Stimulated activated CD4-positive, alpha-beta T cell treated with anti-CD3 and anti-CD28 coated beads, Interleukin-1b, Interleukin-23, amount 100 ng/mL, for 4 hours (primary cell): ENCODE results near the gene HMG20B.

Experiments used
- DNase-seq, 2 donors: peaks; one replicate each; pipeline ENCODE4 v3.0.0-alpha.2; 2020; ENCODE audit warnings: low read depth in 2 of 2

Gene HMG20B

GRCh38 chr19:3620817-3621547 is 48.2 kb downstream of the HMG20B start:
- DNase-seq: no peak

DNA sequence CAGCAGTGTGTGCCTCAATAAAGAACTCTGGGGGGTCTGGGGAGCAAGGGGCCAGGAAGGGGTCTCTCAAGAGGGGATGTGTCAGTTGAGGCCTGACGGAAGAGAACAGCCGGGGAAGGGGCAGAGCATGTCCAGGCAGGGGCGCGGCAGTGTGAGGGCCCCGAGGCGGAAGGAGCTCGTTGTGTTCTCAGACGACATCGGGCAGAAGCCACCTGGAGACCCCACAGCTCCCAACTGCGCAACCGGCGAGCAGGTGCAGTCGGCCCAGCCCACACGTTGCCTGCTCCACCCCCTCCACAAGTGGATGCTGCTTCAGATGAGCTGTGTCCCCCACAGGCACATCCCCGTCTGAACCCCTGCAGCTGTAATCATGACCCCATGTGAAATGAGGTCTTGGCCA is 48.9 kb downstream of the HMG20B start:
- no peak for DNase-seq

GRCh38 chr19:3622224-3622623 is 49.5 kb downstream of the HMG20B start:
- no peak for DNase-seq

DNA sequence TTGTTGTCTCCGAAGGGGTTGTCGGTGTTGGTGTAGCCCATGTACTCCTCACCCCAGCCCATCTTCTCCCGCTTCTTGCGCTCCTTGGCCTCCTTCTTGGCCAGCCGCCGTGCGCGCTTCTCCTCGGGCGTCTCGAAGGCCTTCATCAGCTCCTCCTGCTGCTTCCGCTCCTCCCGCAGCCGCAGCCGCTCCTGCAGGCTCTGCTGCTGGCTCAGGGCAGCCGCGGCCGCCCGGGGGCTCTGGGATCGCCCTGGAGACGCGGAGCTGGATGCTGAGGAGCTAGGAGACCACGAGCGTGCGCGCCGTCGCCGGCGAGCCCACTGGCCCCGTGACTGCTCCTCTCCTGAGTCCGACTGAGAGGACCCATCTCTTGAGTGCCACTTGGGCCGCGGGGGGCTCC is 51.0 kb downstream of the HMG20B start:
- no peak for DNase-seq

- DNase-seq: no peak
Measured at GRCh38 chr19:3625996-3626472, 53.3 kb downstream of the HMG20B start.

GRCh38 chr19:3626473-3627350 is 54.0 kb downstream of the HMG20B start, which contains the start of gene CACTIN:
Gene CACTIN, minus strand, starts transcription at chr19:3626790. Its CDS starts 28 bp downstream, at chr19:3626762.
- DNase-seq: peak; percentile 98

DNA sequence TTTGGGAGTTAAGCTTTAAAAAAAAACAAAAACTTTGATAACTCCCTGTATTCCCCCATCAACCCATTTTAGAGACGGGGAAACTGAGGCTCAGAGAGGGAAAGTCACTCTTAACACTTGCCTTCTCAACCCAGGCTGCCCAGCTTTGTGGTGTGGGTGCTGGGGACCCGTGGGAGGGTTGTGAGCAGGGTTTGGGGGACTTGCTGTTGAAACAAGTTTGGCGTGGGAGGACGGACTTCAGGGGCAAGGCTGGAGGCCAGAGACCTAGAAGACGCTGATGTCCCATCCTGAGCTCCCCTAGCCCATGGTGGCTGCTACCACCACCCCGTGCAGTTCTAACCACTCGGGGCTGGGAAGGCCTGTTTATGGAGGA is 54.6 kb downstream of the HMG20B start:
- no peak for DNase-seq
